ENCODE results near the gene KIF4A. TPM values are rescaled to one million over a fixed set of nuclear protein-coding genes. Genes with fewer than 3 reads are reported as not detected.
"Not testable (repeated sequence)": the region's sequence is repeated elsewhere in the genome, so short reads cannot be mapped to it uniquely, and the experiment has no call there.

KIF4A gene
- total RNA-seq, 1 experiment from 2014 or later, result 52.9 TPM

GRCh38 chrX:70343435-70343834, 53.5 kb downstream of the KIF4A start:
- ChIA-PET CTCF (no interaction called here), POLR2A (ENCODE audit: unreplicated experiment) (no interaction called here)
- intact Hi-C loops (cut with micrococcal nuclease; ENCODE audit: unreplicated experiment), result no loop called here
- H3K79me2 ChIP-seq (ENCODE audit: low read depth), result no peaks in the 10 kb centered on the region
- 0 out of 2 replicates have a peak, but pooled peaks cover 4% of the 10 kb centered on the region for H3K36me3 ChIP-seq (ENCODE audit: low read depth)
- H2AFZ ChIP-seq, result no peak overlapping the region
- no peaks in the 10 kb centered on the region for H3F3A ChIP-seq (ENCODE audit: insufficient read depth, low read depth)
- no peaks in the 10 kb centered on the region for H3K9me3 ChIP-seq (ENCODE audit: insufficient read depth, low read depth)
- no peaks in the 10 kb centered on the region for H4K20me1 ChIP-seq (ENCODE audit: insufficient read depth)
- DNase-seq, result no peak
- no peak for TF ChIP-seq EZH2 (IDR thresholded peaks at IDR 0.05; ENCODE audit: low read depth)
- TF ChIP-seq, protein P1, sequence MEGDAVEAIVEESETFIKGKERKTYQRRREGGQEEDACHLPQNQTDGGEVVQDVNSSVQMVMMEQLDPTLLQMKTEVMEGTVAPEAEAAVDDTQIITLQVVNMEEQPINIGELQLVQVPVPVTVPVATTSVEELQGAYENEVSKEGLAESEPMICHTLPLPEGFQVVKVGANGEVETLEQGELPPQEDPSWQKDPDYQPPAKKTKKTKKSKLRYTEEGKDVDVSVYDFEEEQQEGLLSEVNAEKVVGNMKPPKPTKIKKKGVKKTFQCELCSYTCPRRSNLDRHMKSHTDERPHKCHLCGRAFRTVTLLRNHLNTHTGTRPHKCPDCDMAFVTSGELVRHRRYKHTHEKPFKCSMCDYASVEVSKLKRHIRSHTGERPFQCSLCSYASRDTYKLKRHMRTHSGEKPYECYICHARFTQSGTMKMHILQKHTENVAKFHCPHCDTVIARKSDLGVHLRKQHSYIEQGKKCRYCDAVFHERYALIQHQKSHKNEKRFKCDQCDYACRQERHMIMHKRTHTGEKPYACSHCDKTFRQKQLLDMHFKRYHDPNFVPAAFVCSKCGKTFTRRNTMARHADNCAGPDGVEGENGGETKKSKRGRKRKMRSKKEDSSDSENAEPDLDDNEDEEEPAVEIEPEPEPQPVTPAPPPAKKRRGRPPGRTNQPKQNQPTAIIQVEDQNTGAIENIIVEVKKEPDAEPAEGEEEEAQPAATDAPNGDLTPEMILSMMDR (conservative IDR thresholded peaks at IDR 0.05), result no peak
- H3K4me2 ChIP-seq, result no peak overlapping the region
- no TSS peak for BruUV-seq (replicated peaks)
- H3K4me3 ChIP-seq, result no peak overlapping the region
- no peaks in the 10 kb centered on the region for H3K9me2 ChIP-seq (ENCODE audit: insufficient read depth)
- H3K4me1 ChIP-seq (replicated peaks; ENCODE audit: insufficient read depth), result no peaks in the 10 kb centered on the region
- H3K27me3 ChIP-seq (ENCODE audit: insufficient read depth, low read depth), result no peaks in the 10 kb centered on the region
- no peak overlapping the region for H3K27ac ChIP-seq

DNA sequence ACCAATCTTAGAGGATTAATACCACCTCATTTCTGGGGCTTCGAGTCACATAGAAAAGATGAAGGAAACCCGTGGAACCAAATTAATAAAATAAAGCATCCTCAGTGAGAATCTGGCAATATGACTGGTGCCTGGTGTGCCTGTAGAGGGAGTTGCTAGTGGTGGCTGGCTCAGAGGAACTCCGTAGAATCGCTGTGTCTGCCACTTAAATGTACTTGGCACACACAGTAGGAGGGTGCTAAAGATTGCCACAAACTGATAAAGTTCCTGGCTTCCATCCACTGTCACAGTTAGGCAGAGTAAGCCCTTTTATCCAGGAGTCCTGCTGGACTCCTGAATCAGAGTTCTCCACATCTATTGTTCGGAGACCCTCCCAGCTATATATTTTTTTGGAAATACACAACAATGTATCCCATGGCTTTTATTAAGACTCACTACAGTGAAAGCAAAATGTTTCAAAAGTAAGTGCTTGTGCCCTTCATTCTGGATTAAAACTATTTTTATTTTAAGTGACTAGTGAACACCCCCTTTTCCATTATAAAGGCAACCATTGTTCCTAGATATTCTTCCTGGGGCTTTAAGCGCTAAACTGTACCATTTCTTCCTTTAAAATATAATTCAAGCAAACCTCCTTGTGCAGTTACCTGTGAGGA, 56.6 kb downstream of the KIF4A start:
- ChIA-PET CTCF (no interaction called here), POLR2A (ENCODE audit: unreplicated experiment) (no interaction called here)
- no peaks in the 10 kb centered on the region for H3K79me2 ChIP-seq (ENCODE audit: low read depth)
- BruUV-seq (replicated peaks), result no TSS peak
- no peak overlapping the region for H3K27ac ChIP-seq
- H2AFZ ChIP-seq, result no peak overlapping the region
- 0 out of 2 replicates have a peak, but pooled peaks cover 4% of the 10 kb centered on the region for H3K36me3 ChIP-seq (ENCODE audit: low read depth)
- intact Hi-C loops (cut with micrococcal nuclease; ENCODE audit: unreplicated experiment), result no loop called here
- H3K27me3 ChIP-seq (ENCODE audit: insufficient read depth, low read depth), result no peaks in the 10 kb centered on the region
- H3K9me2 ChIP-seq (ENCODE audit: insufficient read depth), result no peaks in the 10 kb centered on the region
- H3K9me3 ChIP-seq (ENCODE audit: insufficient read depth, low read depth), result no peaks in the 10 kb centered on the region
- no peak overlapping the region for H3K4me3 ChIP-seq
- no peak for TF ChIP-seq EZH2 (IDR thresholded peaks at IDR 0.05; ENCODE audit: low read depth)
- TF ChIP-seq, protein P1 (conservative IDR thresholded peaks at IDR 0.05), result no peak
- no peaks in the 10 kb centered on the region for H3K4me1 ChIP-seq (replicated peaks; ENCODE audit: insufficient read depth)
- H4K20me1 ChIP-seq (ENCODE audit: insufficient read depth), result no peaks in the 10 kb centered on the region
- DNase-seq, result no peak
- H3K4me2 ChIP-seq, result no peak overlapping the region
- H3F3A ChIP-seq (ENCODE audit: insufficient read depth, low read depth), result no peaks in the 10 kb centered on the region

DNA sequence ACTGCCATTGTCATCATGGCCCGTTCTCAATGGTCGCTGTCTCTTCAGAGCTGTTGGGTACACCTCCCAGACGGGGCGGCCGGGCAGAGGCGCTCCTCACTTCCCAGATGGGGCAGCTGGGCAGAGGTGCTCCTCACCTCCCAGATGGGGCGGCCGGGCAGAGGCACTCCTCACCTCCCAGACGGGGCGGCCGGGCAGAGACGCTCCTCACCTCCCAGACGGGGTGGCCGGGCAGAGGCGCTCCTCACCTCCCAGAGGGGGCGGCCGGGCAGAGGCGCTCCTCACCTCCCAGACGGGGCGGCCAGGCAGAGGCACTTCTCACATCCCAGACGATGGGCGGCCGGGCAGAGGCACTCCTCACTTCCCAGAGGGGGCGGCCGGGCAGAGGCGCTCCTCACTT, 58.9 kb downstream of the KIF4A start:
- H3K9me2 ChIP-seq (ENCODE audit: insufficient read depth); H4K20me1 ChIP-seq (ENCODE audit: insufficient read depth); H3K4me1 ChIP-seq (replicated peaks; ENCODE audit: insufficient read depth); H3K27ac ChIP-seq; H3K36me3 ChIP-seq (ENCODE audit: low read depth); intact Hi-C loops (cut with micrococcal nuclease; ENCODE audit: unreplicated experiment); POLR2A ChIA-PET (ENCODE audit: unreplicated experiment); DNase-seq; H3K4me3 ChIP-seq; H3K79me2 ChIP-seq (ENCODE audit: low read depth); CTCF ChIA-PET; H3F3A ChIP-seq (ENCODE audit: insufficient read depth, low read depth); H3K9me3 ChIP-seq (ENCODE audit: insufficient read depth, low read depth); H3K27me3 ChIP-seq (ENCODE audit: insufficient read depth, low read depth); H3K4me2 ChIP-seq; BruUV-seq (replicated peaks); H2AFZ ChIP-seq: not testable (repeated sequence)

- H3K4me2 ChIP-seq; H3K4me3 ChIP-seq; POLR2A ChIA-PET (ENCODE audit: unreplicated experiment); H4K20me1 ChIP-seq (ENCODE audit: insufficient read depth); H3K27me3 ChIP-seq (ENCODE audit: insufficient read depth, low read depth); H3K9me2 ChIP-seq (ENCODE audit: insufficient read depth); H3K4me1 ChIP-seq (replicated peaks; ENCODE audit: insufficient read depth); H3K36me3 ChIP-seq (ENCODE audit: low read depth); H3K9me3 ChIP-seq (ENCODE audit: insufficient read depth, low read depth); intact Hi-C loops (cut with micrococcal nuclease; ENCODE audit: unreplicated experiment); H3K27ac ChIP-seq; H2AFZ ChIP-seq; BruUV-seq (replicated peaks); DNase-seq; CTCF ChIA-PET; H3F3A ChIP-seq (ENCODE audit: insufficient read depth, low read depth); H3K79me2 ChIP-seq (ENCODE audit: low read depth): not testable (repeated sequence)
Observed at GRCh38 chrX:70349367-70350125, 59.6 kb downstream of the KIF4A start.
